ENCODE measurements around the gene TRIM14.

The TRIM14 gene

GRCh38 chr9:98118640-98119601 lies at the start of gene TRIM14:
TRIM14 (minus strand) TSS chr9:98119222; CDS start chr9:98119188, 34 bp downstream.
- DNase-seq (ENCODE audit: low spot score), result peak; percentile 84

- DNase-seq (ENCODE audit: low spot score), result no peak
These were observed 49.2 kb upstream of the TRIM14 start for GRCh38 chr9:98168153-98168780.

- no peak for DNase-seq (ENCODE audit: low spot score)
These were observed 45.9 kb upstream of the TRIM14 start for GRCh38 chr9:98164912-98165311.

- no peak for DNase-seq (ENCODE audit: low spot score)
These were observed 43.6 kb upstream of the TRIM14 start for GRCh38 chr9:98162613-98163012.

- no peak for DNase-seq (ENCODE audit: low spot score)
These were observed 42.8 kb upstream of the TRIM14 start for GRCh38 chr9:98161851-98162250.

GRCh38 chr9:98159790-98160189 lies 40.8 kb upstream of the TRIM14 start:
- DNase-seq (ENCODE audit: low spot score), result no peak

- peak; percentile 7 for DNase-seq (ENCODE audit: low spot score)
These were observed 40.3 kb upstream of the TRIM14 start for GRCh38 chr9:98159301-98159700.

- DNase-seq (ENCODE audit: low spot score), result no peak
These were observed 39.2 kb upstream of the TRIM14 start for GRCh38 chr9:98158071-98158831.

GRCh38 chr9:98157372-98157771 lies 38.4 kb upstream of the TRIM14 start:
- DNase-seq (ENCODE audit: low spot score), result no peak

GRCh38 chr9:98154678-98155077 lies 35.7 kb upstream of the TRIM14 start:
- no peak for DNase-seq (ENCODE audit: low spot score)

- no peak for DNase-seq (ENCODE audit: low spot score)
These were observed 33.5 kb upstream of the TRIM14 start for GRCh38 chr9:98152526-98152925.

GRCh38 chr9:98150721-98151120 lies 31.7 kb upstream of the TRIM14 start:
- no peak for DNase-seq (ENCODE audit: low spot score)

- DNase-seq (ENCODE audit: low spot score), result no peak
These were observed 31.1 kb upstream of the TRIM14 start for GRCh38 chr9:98150164-98150563.

GRCh38 chr9:98149422-98149821 lies 30.4 kb upstream of the TRIM14 start:
- no peak for DNase-seq (ENCODE audit: low spot score)

GRCh38 chr9:98148486-98148885 lies 29.5 kb upstream of the TRIM14 start:
- no peak for DNase-seq (ENCODE audit: low spot score)

GRCh38 chr9:98147582-98147981 lies 28.6 kb upstream of the TRIM14 start:
- no peak for DNase-seq (ENCODE audit: low spot score)

- DNase-seq (ENCODE audit: low spot score), result peak; percentile 81
These were observed 27.3 kb upstream of the TRIM14 start for GRCh38 chr9:98146101-98146991.

GRCh38 chr9:98144631-98145030 lies 25.6 kb upstream of the TRIM14 start:
- no peak for DNase-seq (ENCODE audit: low spot score)

- DNase-seq (ENCODE audit: low spot score), result no peak
These were observed 25.1 kb upstream of the TRIM14 start for GRCh38 chr9:98144076-98144475.

- DNase-seq (ENCODE audit: low spot score), result no peak
These were observed 24.0 kb upstream of the TRIM14 start for GRCh38 chr9:98142925-98143481.

All from AG20443 (cell line).